NCI-H748 (cell line): Measurements from ENCODE around the gene CDCA3.
"Not testable (repeated sequence)": the region's sequence is repeated elsewhere in the genome, so short reads cannot be mapped to it uniquely, and the experiment has no call there.

Source experiments
- DNase-seq: peaks from one replicate; lab custom pipeline; 2025; ENCODE audit not compliant: unreplicated experiment; lab: John Stamatoyannopoulos, UW

CDCA3 gene

DNA sequence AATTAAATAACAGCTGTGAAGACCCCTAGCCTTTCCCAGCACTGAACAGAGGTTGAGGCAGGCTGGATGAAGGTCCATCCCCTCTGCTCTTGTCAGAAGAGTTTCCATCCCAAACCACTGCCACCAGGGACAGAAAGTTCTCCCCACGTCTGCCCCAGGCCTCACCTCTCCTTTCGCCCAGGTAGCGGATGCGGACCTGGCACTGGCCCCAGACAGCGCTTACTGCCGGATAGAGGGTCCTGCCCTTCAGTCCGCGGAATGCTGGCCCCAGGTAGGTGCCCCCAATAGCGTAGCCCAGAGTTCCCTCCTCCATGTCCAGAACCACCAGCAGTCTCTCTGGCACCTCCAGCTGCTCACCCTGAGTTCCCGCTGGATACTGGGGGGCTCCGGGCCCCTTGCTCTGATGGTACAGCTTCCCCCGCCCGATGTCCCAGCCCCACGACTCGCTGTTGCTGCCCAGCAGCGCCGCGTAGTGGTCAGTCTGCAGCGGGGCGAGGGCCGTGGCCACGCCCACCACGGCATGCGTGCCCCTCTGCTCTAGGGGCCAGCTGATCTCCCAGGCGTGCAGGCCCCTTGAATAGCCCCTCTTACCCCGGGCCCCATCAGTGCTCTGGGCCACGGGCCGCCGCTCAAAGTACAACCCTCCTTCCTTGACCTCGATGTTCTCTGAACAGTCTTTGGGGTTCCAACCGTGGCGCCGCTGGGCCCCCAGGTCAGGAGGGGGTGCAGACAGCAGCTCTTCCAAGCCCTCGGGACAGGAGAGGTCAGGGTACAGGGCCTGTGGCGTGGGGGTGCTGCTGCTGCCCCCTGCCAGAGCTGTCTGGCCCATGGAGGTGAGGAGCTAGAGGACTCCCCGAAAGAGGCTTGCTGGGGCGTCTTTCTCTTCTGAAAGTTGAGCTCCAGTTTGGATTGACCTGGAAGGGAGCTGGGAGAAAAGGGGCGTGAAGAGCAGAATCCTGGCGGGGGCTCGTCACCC lies 21.3 kb upstream of the CDCA3 start:
- DNase-seq = peak; percentile 74

DNA sequence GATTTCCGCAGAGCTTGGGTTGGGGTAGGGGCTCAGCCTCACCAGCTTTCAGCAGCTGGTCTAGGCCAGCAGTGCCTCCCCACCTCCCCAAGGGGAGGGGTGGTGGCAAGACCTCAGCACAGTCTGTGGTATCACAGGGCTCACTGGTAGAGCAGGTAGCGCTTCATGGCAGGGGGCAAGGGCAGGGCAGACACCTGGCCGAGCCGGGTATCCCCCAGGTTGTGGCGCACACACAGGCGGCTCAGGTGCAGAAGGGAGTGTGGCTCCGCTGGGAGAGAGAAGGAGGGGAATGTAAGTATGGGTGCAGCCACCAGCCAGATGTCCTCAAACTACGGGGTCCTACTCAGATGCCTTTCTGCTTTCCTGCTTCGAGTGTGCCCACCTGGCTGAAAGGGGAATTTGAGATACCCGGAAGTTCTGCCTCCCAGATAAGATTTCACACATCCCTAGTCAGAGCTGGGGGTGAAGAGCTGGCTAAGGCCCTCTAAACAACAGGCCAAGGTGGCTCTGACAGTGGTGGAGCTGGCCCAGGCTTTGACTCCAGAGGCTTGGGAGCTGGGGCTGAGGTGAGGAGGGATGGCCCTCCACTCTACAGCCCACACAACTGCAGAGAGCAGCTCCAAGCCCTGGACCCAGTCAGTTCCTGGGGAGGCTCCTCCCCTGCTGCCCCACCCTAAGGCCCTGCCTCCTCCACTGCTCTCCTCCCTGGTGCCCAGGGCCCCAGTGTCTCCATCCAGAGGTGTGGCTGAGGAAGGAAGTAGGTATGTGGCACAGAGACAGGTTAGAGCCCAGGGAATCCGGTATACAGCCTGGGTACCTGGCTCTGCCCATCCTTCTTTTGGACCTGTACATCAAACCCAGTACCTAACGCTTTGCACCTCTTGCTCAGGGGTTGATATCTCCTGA lies 20.2 kb upstream of the CDCA3 start:
- DNase-seq = peak; percentile 24

DNA sequence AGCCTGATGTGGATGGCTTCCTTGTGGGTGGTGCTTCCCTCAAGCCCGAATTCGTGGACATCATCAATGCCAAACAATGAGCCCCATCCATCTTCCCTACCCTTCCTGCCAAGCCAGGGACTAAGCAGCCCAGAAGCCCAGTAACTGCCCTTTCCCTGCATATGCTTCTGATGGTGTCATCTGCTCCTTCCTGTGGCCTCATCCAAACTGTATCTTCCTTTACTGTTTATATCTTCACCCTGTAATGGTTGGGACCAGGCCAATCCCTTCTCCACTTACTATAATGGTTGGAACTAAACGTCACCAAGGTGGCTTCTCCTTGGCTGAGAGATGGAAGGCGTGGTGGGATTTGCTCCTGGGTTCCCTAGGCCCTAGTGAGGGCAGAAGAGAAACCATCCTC lies 19.2 kb upstream of the CDCA3 start:
- DNase-seq = not testable (repeated sequence)

DNA sequence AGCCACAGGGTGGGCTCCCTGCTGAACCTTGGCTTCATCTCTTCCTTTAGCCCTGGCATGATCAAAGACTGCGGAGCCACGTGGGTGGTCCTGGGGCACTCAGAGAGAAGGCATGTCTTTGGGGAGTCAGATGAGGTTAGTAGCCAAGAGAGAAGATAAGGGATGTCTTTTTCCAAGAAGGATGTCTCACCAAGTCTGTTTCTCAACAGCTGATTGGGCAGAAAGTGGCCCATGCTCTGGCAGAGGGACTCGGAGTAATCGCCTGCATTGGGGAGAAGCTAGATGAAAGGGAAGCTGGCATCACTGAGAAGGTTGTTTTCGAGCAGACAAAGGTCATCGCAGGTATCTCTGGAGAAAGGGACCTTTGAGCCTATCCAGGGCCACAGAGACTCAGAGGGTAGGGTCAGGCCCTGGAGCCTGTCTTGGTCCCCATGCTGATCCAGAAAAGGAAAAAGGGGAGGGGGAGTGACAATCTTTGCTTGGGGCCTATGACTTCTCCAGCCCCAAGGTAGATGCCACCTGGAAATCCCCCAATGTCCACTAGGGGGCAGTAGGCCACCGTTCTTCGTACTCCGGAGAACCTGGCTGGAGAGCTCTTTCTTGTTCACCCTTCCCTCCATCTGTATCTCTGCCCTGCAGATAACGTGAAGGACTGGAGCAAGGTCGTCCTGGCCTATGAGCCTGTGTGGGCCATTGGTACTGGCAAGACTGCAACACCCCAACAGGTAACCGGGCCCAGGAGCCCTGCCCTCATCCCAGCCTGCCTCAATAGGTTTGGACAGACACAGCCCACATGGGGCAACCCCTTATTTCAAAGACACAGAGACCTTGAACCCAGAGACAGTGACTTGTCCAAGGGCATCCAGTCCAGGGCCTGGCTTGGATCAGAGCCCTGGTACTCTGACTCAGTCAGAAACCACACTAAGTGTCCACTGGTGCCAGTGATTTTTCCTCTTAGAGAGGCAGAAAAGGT lies 18.2 kb upstream of the CDCA3 start:
- peak; percentile 73 for DNase-seq

DNA sequence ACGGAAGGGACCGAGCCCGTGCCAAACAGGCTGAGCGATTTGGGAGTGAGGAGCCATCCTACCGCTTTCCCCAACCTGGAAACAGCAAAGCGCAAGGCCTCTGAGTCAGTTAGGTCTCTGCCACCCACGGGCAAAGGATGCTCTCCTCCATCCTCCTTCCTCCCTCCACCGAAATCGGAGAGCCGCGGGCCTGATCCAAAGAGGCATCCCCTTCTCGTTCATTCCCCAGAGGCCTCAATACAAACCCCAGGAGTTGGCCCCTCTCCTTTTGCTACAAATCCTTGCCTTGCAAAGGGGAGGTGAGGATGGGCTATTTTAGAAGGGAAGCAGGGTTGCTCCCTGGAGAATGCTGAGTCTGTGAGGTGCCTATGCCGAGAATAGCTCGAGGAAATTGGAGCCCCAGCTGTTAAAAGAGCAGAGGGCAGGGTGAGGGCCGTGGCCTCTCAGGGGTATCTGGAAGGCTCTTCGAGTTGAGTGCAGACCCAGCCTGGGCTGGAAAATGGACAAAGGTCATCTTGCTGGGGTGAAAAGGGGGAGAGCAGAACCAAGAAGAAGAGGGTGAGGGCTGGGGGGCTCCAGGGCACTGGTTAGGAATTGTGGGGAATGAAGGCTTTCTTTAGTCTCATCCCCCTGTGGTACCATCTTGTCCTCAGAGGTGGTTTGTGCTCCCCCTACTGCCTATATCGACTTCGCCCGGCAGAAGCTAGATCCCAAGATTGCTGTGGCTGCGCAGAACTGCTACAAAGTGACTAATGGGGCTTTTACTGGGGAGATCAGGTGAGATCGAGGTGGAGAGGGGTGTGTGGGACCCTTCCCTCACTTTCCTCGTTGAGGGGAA lies 17.3 kb upstream of the CDCA3 start:
- no peak for DNase-seq

DNA sequence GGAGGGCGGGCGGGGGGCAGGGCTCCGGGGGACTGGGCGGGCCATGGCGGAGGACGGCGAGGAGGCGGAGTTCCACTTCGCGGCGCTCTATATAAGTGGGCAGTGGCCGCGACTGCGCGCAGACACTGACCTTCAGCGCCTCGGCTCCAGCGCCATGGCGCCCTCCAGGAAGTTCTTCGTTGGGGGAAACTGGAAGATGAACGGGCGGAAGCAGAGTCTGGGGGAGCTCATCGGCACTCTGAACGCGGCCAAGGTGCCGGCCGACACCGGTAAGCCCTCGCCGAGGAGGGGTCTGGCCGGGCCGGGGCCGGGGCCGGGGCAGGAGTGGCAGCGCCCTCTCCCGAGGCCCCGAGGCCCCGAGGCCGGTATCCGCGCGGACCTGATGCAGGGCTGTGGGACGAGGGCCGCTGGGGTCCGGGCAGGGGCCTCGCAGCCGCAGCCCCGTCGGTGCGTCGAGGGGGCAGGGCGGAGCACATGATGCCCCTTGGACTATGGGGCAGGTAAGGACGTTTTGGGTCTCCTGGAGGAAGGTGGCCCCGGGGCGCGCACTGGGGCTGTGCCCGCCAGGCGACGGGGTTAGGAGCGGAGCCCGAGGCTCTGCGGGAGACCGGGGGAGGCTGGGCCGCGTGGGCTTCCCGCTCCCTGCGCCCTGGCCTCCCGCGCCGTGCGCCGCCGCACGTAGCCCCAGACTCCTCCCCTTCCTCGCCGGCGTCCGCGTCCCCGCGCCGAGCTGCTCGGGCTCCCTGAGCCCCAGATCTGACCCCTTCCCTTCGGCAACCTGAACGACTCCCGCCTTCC lies 16.5 kb upstream of the CDCA3 start, which contains the start of gene TPI1:
TPI1 (plus strand) TSS at position 119 of the 798 bp plus-strand sequence; CDS start at position 155, 36 bp downstream.
- peak; percentile 72 for DNase-seq

DNA sequence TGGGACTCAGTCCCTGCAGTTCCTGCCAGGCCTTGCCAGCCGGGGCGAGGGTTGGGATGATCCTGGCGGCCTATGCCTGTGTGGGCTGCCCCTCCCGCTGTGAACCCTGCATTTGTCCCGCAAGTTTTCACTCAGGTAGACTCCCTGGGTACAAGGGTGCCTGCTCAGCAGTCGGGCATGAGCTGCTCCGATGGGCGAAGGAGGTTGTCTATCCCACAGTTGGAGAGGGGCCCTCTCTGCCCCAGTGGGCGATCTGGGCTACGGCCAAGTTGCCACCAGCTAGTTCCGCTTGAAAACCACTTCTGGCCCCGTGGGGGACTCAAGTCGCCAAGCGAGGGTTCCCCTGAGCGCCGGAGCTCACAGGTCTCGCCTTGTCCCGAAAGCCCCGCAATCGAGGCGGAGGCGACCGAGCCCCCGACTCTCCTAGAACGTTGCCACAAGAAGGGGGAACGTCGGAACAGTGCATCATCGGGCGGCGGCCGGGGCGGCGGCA lies 15.9 kb upstream of the CDCA3 start:
- DNase-seq = peak; percentile 28

DNA sequence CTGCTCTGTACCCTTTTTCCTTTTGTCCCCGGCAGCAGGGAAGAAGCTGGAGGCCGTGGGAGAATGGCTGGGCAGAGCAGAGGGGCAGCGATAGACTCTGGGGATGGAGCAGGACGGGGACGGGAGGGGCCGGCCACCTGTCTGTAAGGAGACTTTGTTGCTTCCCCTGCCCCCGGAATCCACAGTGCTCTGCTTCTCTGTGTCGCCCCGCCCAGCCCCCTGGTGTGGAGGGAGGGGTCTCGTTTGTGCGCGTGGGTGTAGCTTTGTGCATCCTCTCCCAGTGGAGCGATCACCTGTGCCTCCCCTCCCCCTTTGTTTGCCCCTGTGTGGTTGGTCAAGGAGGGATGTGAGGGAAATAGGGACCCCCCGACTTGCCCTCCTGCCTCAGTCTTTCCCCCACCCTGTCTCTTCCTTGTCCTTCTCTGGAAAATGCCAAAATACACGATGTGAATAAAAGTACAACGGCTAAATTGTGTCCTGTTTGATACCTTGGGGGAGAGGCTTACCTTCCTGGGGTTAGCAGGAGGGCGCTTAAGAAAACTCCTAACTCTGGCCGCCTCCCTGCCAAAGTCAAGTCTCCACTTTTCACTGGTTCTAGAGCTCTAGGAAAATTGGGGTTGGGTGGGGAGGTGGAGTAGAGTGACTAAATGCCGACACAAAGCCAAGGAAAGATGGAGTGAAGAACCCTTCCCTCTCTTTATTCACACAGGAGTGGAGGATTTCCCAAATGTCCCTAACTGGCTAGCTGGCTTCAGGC lies 15.3 kb upstream of the CDCA3 start:
- DNase-seq = peak; percentile 47

DNA sequence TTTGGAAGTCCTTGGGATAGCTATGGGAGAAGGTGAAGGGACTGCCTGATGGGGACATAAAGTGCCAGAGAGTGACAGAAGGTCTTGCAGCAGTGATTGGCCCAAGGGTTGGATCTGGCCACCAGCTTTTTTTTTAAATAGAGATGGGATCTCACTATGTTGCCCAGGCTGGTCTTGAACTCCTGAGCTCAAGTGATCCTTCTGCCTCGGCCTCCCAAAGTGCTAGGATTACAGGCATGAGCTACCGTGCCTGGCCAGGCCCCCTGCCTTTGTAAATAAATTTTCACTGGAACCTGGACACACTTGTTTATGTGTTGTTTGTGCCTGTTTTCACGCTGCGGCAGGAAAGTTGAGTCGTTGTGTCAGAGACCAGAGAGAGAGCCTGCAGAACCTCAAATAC lies 14.2 kb upstream of the CDCA3 start:
- DNase-seq = not testable (repeated sequence)

DNA sequence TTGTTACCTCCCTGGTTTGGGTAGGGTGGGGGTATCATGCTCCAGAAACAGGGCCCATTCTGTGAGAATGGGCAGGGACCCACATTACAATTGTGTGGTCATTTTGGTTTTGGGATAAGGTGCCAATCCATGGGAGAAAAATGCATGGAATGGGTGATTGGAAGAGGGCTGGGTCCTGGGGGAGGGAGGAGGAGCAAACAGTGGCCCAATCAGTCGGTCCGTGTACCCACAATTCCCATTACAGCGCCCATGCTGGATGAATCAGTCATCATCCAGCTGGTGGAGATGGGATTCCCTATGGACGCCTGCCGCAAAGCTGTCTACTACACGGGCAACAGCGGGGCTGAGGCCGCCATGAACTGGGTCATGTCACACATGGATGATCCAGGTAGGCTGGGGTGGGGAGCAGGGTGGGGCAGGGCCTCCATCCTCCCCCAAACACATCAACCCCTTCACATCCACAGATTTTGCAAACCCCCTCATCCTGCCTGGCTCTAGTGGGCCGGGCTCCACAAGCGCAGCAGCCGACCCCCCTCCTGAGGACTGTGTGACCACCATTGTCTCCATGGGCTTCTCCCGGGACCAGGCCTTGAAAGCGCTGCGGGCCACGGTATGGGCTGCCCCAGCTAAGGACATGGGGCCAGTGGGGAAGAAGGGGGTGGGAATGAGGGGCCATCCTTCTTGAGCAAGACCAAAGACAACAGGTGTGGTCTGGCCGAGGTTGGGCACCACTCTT lies 12.7 kb upstream of the CDCA3 start:
- no peak for DNase-seq

DNA sequence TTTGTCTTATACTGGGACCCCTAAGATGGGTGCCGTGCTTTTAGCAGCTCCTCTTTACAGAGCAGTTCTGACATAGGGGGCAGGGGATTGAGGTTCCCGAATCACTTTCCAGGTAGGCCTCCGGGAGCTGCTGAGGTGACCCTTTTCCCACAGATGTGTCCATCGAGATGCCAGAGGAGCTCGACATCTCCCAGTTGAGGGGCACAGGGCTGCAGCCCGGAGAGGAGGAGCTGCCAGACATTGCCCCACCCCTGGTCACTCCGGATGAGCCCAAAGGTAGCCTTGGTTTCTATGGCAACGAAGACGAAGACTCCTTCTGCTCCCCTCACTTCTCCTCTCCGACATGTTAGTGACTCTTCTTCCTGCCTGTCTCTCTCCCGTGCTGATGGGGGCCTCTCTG lies 11.9 kb upstream of the CDCA3 start:
- no peak for DNase-seq

DNA sequence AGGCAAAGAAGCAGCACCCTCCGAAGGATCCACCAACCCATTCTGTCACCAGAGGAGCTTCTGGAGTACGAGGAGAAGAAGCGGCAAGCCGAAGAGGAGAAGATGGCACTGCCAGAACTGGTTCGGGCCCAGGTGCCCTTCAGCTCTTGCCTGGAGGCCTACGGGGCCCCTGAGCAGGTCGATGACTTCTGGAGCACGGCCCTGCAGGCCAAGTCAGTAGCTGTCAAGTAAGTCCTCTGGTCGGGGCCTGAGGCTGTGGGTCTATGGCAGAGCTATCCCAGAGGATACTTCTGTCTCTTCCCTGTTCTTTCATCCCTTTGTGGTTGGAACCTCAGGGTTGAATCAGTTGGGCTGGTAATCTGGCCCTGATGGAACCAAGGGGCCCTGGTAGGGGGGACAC lies 10.3 kb upstream of the CDCA3 start:
- DNase-seq = no peak

DNA sequence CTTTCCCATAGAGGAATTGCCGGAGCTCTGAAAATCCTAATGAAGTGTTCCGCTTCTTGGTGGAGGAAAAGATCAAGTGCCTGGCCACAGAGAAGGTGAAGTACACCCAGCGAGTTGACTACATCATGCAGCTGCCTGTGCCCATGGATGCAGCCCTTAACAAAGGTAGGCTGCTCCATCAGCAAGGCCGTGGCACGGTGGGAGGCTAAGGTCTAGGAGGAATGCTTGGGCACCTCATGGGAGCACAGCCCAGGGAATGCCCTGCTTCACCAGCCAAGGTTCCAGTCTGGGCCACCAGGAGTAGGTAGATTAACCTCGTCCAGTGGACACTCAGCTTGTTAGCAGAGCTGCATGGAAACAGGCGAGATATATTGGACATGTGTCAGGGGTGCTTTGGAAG lies 9.9 kb upstream of the CDCA3 start:
- no peak for DNase-seq

DNA sequence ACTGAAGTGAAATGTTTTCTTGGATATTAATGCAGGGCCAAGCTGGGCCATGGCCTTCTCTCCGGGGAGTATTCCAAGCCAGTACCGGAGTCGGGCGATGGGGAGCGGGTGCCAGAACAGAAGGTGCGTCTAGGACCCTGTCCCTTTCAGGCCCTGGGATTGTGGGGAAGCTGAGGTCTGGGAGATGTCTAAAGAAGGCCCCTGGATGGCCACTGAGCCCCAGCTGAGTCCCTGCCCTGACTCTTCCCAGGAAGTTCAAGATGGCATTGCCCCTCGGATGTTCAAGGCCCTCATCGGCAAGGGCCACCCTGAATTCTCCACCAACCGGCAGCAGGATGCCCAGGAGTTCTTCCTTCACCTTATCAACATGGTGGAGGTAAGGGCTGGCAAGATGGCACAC lies 9.0 kb upstream of the CDCA3 start:
- DNase-seq = no peak

DNA sequence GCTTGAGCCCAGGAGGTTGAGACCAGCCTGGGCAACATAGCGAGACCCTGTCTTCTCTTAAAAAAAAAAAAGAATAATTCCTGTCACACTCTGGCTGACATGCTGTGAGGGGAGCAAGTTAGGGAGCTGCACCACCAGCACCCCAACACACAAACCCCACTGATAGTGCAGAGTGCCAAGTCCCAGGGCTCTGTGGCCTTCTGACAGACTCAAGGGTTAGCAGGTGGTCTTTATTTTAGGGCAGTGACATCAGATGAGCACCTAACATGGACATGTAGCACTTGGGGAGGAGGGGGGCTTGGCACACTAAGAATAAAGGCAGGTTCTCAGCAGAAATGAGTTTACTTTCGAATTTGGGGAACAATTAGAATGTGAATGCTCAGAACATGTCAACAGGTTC lies 7.7 kb upstream of the CDCA3 start:
- no peak for DNase-seq

DNA sequence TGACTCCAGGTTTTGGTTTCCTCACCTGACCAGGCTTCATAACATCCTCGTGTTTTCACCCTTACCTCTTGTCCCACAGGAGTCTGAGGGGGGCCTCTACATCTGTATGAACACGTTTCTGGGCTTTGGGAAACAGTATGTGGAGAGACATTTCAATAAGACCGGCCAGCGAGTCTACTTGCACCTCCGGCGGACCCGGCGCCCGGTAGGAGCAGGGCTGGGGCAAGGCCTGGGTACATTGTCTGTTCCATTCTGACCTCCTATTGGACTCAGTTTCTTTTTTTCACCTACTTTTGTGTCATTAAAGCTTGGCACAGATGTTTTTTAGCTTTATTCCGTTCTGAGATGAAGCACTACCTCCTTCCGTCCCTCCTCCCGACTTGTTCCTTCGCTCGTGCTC lies 4.2 kb upstream of the CDCA3 start:
- DNase-seq = no peak

DNA sequence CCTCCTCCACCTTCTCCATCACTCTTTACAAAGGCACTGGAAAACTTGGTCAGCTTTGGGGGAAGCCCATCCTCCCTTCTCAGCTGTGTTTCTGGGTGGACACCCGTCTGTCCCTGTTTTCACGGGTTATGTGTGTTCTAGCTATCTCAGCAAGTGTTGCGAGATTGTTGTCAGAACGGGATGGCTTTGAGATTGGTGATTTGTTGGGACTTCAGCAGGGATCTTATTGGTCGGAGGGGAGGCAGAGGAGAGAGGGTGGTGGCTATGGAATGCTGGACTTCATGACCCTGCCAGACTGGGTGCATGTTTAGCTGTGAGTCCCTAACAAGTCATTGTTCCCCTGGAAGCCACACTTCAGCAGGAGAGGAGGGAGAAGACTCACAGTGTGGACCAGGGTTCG lies 3.0 kb upstream of the CDCA3 start:
- DNase-seq = no peak
